Smooth muscle cell (in vitro differentiated cells): ENCODE measurements around the gene ADAMTS2. TPM values are rescaled to one million over a fixed set of nuclear protein-coding genes. Genes with fewer than 3 reads are reported as not detected.

Experiments
- DNase-seq: peaks from one replicate; lab custom pipeline; 2025; ENCODE audit not compliant: unreplicated experiment; lab: John Stamatoyannopoulos, UW
- H2AFZ ChIP-seq: fragments of 200-600 bp; sonication (generic); 2 replicates; pipeline ENCODE4 v1.6.0; 2016; ENCODE audit warnings: antibody characterized with exemption, low read depth, mild to moderate bottlenecking
- H3F3A ChIP-seq: fragments of 200-600 bp; sonication (generic); 2 replicates; pipeline ENCODE4 v1.6.0; 2017; ENCODE audit warnings: antibody characterized with exemption, low read depth
- H3K27ac ChIP-seq: fragments of 200-600 bp; sonication (generic); 2 replicates; pipeline ENCODE4 v1.5.1; 2016; ENCODE audit warnings: low read depth, mild to moderate bottlenecking
- H3K27me3 ChIP-seq: fragments of 200-600 bp; sonication (generic); 2 replicates; pipeline ENCODE4 v1.6.1; 2016; ENCODE audit warnings: low read depth, mild to moderate bottlenecking
- H3K36me3 ChIP-seq: fragments of 200-600 bp; sonication (generic); 2 replicates; pipeline ENCODE4 v1.5.1; 2016; ENCODE audit warnings: low read depth
- H3K4me1 ChIP-seq: fragments of 200-600 bp; sonication (generic); 2 replicates; pipeline ENCODE4 v1.5.1; 2016; ENCODE audit warnings: low read depth
- H3K4me2 ChIP-seq: fragments of 200-600 bp; sonication (generic); 2 replicates; pipeline ENCODE4 v1.6.0; 2016; ENCODE audit warnings: mild to moderate bottlenecking
- H3K4me3 ChIP-seq: fragments of 200-600 bp; sonication (generic); 2 replicates; pipeline ENCODE4 v1.5.1; 2016; ENCODE audit warnings: mild to moderate bottlenecking
- H3K79me2 ChIP-seq: fragments of 200-600 bp; sonication (generic); 2 replicates; pipeline ENCODE4 v1.6.0; 2016; ENCODE audit warnings: low read depth, mild to moderate bottlenecking
- H3K9ac ChIP-seq: fragments of 200-600 bp; sonication (generic); 2 replicates; pipeline ENCODE4 v1.6.0; 2016; ENCODE audit warnings: low read depth
- H3K9me3 ChIP-seq: fragments of 200-600 bp; sonication (generic); replicated peaks from 2 replicates; pipeline ENCODE4 v1.5.1; 2016; ENCODE audit warnings: low read depth
- H4K20me1 ChIP-seq: fragments of 200-600 bp; sonication (generic); 2 replicates; pipeline ENCODE4 v1.6.0; 2016; ENCODE audit warnings: low read depth
- WGBS: methylation state at CpG from one replicate; pipeline ENCODE4 v1.1.7; 2016; ENCODE audit warnings: low lambda C conversion rate; 5-methylcytosine and 5-hydroxymethylcytosine counted together
- polyA plus RNA-seq: library from polyadenylated mRNA; unstranded; fragments of >200 nt; fragmentation: Nextera tagmentation; extraction: Ambion mirVana; gene quantifications from 2 replicates; pipeline ENCODE4 v1.2.1, GENCODE V29; 2016
- total RNA-seq: library from RNA; depleted of rRNA; stranded (reverse); fragments of >200 nt; gene quantifications from 2 replicates; pipeline ENCODE4 v1.2.3, GENCODE V29; 2014
- TF ChIP-seq, protein P1 (sequence below): fragments of 200-600 bp; sonication (generic); IDR thresholded peaks from 2 replicates; pipeline ENCODE4 v1.5.1; 2017; ENCODE audit warnings: borderline replicate concordance, mild to moderate bottlenecking, antibody characterized with exemption; ENCODE audit not compliant: insufficient read depth, poor library complexity, severe bottlenecking

Gene ADAMTS2
- total and polyA plus RNA-seq, 2 experiments from 2014 or later: 22.8 to 37.5 TPM

GRCh38 chr5:179380211-179381035 is 35.2 kb upstream of the ADAMTS2 start:
- Histone ChIP-seq H4K20me1 (no peaks in the 10 kb centered on the region), H3K27me3 (no peaks in the 10 kb centered on the region), H3K9ac (no peak overlapping the region), H3K36me3 (no peaks in the 10 kb centered on the region), H3K4me1 (peaks cover 8% of the 10 kb centered on the region), H3F3A (peaks cover 4% of the 10 kb centered on the region), H3K4me2 (no peak overlapping the region), H2AFZ (no peak overlapping the region), H3K27ac (no peak overlapping the region), H3K4me3 (no peak overlapping the region), H3K79me2 (no peaks in the 10 kb centered on the region), H3K9me3 (no peaks in the 10 kb centered on the region)
- DNase-seq: no peak
- TF ChIP-seq, protein P1, sequence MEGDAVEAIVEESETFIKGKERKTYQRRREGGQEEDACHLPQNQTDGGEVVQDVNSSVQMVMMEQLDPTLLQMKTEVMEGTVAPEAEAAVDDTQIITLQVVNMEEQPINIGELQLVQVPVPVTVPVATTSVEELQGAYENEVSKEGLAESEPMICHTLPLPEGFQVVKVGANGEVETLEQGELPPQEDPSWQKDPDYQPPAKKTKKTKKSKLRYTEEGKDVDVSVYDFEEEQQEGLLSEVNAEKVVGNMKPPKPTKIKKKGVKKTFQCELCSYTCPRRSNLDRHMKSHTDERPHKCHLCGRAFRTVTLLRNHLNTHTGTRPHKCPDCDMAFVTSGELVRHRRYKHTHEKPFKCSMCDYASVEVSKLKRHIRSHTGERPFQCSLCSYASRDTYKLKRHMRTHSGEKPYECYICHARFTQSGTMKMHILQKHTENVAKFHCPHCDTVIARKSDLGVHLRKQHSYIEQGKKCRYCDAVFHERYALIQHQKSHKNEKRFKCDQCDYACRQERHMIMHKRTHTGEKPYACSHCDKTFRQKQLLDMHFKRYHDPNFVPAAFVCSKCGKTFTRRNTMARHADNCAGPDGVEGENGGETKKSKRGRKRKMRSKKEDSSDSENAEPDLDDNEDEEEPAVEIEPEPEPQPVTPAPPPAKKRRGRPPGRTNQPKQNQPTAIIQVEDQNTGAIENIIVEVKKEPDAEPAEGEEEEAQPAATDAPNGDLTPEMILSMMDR: no peak
- WGBS: 94% methylated on average over 26 of the region's 28 CpGs

DNA sequence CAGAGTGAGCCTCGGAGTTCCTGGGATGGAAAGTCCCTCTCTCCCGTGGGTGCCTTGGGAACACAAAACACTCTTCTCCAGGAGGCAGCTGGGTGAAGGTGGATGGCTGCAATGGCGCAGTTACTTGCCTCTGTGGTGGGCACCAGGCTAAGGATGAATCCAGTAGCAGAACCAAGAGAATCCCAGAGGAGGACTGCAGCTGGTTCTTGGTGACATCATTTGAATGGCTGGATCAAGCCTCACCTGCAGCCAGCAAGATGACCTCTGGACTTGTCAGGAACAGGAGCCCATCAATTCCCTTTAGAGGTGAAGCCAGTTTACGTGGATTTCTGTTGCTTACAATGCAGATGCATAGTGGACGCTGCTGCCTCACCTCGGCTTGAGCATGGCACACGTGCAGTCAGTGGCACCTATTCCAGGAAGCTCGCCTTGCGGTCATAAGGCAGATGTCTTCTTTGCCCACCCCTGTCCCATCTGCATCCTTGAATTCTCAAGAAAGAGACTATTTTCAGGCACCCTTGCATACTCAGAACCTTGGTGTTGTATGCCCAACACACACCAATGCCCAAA is 34.1 kb upstream of the ADAMTS2 start:
- H3K27me3 ChIP-seq: no peaks in the 10 kb centered on the region
- TF ChIP-seq, protein P1: no peak
- peak overlapping the region; percentile 1 for H3K9ac ChIP-seq
- no peaks in the 10 kb centered on the region for H4K20me1 ChIP-seq
- H3K4me3 ChIP-seq: no peak overlapping the region
- peak overlapping the region; percentile 74 for H3K4me2 ChIP-seq
- peaks cover 4% of the 10 kb centered on the region for H3F3A ChIP-seq
- WGBS: 77% methylated on average over 9 of the region's 9 CpGs
- H3K4me1 ChIP-seq: peaks cover 8% of the 10 kb centered on the region
- no peaks in the 10 kb centered on the region for H3K36me3 ChIP-seq
- peak overlapping the region; percentile 88 for H3K27ac ChIP-seq
- no peak for DNase-seq
- no peak overlapping the region for H2AFZ ChIP-seq
- H3K9me3 ChIP-seq: no peaks in the 10 kb centered on the region
- no peaks in the 10 kb centered on the region for H3K79me2 ChIP-seq

DNA sequence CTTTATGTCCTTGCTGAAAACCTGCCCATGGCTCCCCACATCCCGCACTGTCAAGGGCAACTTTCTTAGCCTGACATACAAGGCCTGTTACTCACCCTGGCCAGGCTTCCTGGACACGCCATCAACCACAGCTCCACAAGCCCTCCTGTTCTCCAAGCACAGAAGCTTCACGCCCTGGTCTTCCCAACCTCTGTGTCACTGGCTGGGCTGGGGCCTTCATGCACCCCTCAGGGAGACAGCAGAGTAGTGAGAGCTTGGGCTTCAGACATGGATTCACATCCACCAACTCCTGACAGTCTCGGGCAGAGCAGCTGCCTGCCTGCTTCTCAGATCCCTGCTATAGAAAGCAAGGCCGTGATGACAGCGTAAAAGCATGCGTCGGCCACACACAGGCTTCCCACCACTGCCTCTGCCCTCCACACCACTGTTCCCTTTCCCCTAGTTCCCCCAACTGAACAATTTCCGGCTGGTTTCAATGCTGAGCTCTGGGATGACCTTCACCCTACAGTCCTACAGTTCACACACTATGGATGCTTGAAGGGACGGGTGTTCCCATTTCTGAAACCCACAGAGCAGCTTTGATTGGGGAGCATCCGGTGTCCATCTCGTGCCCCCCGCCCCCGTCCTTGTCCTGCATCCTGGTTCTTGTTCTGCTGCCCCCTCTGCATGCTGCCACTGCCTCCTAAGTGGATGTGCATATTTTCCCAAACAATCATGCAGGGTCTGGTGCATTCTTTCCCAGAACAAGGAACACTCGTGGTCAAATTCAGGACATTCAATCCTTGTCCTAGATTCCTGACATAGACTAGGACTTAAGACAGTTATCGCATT is 33.4 kb upstream of the ADAMTS2 start:
- Histone ChIP-seq H3K36me3 (no peaks in the 10 kb centered on the region), H3K27me3 (no peaks in the 10 kb centered on the region), H3K9me3 (no peaks in the 10 kb centered on the region), H3K4me1 (peaks cover 8% of the 10 kb centered on the region), H3K27ac (peak overlapping the region; percentile 88), H3K9ac (peak overlapping the region; percentile 54), H4K20me1 (no peaks in the 10 kb centered on the region), H3K4me2 (peak overlapping the region; percentile 74), H3F3A (peaks cover 4% of the 10 kb centered on the region), H3K4me3 (no peak overlapping the region), H2AFZ (no peak overlapping the region), H3K79me2 (no peaks in the 10 kb centered on the region)
- WGBS: 35% methylated on average over 16 of the region's 16 CpGs
- TF ChIP-seq, protein P1: no peak
- DNase-seq: no peak
